Fibroblast of lung (primary cell): Measurements from ENCODE around the gene AOX1. TPM values are rescaled to one million over a fixed set of nuclear protein-coding genes. Genes with fewer than 3 reads are reported as not detected.

Source experiments
- DNase-seq, 2 donors: peaks; one replicate each; pipeline versions ENCODE4 v3.0.0 to v3.0.0-alpha.2; 2010; ENCODE audit warnings: low read depth in 2 of 2
- H2AFZ ChIP-seq: 2 replicates; pipeline ENCODE4 v1.5.1; 2012; ENCODE audit warnings: low read length, control low read depth, inconsistent platforms
- H3K27ac ChIP-seq: 2 replicates; pipeline ENCODE4 v1.5.1; 2011; ENCODE audit warnings: low read length, control low read depth; ENCODE audit not compliant: insufficient read depth
- H3K27me3 ChIP-seq: 2 replicates; pipeline ENCODE4 v1.5.1; 2011; ENCODE audit warnings: mild to moderate bottlenecking, low read length; ENCODE audit not compliant: control insufficient read depth, insufficient read depth
- H3K36me3 ChIP-seq: 2 replicates; pipeline ENCODE4 v1.5.1; 2011; ENCODE audit warnings: low read length; ENCODE audit not compliant: control insufficient read depth, insufficient read depth
- H3K4me1 ChIP-seq: 2 replicates; pipeline ENCODE4 v1.5.1; 2011; ENCODE audit warnings: low read length; ENCODE audit not compliant: control insufficient read depth, insufficient read depth; ENCODE audit errors: extremely low read depth
- H3K4me2 ChIP-seq: 2 replicates; pipeline ENCODE4 v1.5.1; 2011; ENCODE audit warnings: low read length, control low read depth; ENCODE audit not compliant: insufficient read depth; ENCODE audit errors: extremely low read depth
- H3K4me3 ChIP-seq, 4 experiments: fragments of 200-600 bp in 1 of 4; sonication (generic) in 1 of 4; replicated peaks in 1 of 4; 2 replicates each; pipeline ENCODE4 v1.5.1; 2011 to 2016; ENCODE audit warnings: low read length in 4 of 4, low read depth in 3 of 4, mild to moderate bottlenecking in 3 of 4, control low read depth in 2 of 4, inconsistent platforms in 1 of 4, mixed read lengths in 1 of 4; ENCODE audit not compliant: insufficient read depth in 1 of 4; ENCODE audit errors: control extremely low read depth in 1 of 4
- H3K79me2 ChIP-seq: 2 replicates; pipeline ENCODE4 v1.5.1; 2012; ENCODE audit warnings: mild to moderate bottlenecking, low read length, inconsistent platforms; ENCODE audit not compliant: control insufficient read depth, insufficient read depth
- H3K9ac ChIP-seq: 2 replicates; pipeline ENCODE4 v1.5.1; 2011; ENCODE audit warnings: mild to moderate bottlenecking, low read length, control low read depth; ENCODE audit not compliant: insufficient read depth
- H3K9me3 ChIP-seq: 2 replicates; pipeline ENCODE4 v1.5.1; 2012; ENCODE audit warnings: low read depth, low read length; ENCODE audit not compliant: control insufficient read depth, insufficient read depth
- H4K20me1 ChIP-seq: 2 replicates; pipeline ENCODE4 v1.5.1; 2011; ENCODE audit warnings: low read length; ENCODE audit not compliant: control insufficient read depth, insufficient read depth; ENCODE audit errors: extremely low read depth
- CTCF ChIP-seq, 2 donors: IDR thresholded peaks in 1 of 2; conservative IDR thresholded peaks in 1 of 2; 1 replicate in 1 of 2; 2 replicates in 1 of 2; pipeline ENCODE4 v1.5.1; 2011 to 2012; ENCODE audit warnings: low read length in 2 of 2, control low read depth in 1 of 2, inconsistent platforms in 1 of 2, low read depth in 1 of 2, mild to moderate bottlenecking in 1 of 2
- EZH2 ChIP-seq: IDR thresholded peaks from 2 replicates; pipeline ENCODE4 v1.5.1; 2012; ENCODE audit warnings: low read length, control low read depth, mild to moderate bottlenecking; ENCODE audit errors: missing control alignments
- polyA plus RNA-seq, 2 donors: library from polyadenylated mRNA; depleted of rRNA in 1 of 2; stranded (reverse) in 1 of 2; unstranded in 1 of 2; fragments of >200 nt; gene quantifications; 2 replicates each; pipeline ENCODE4 v1.2.1, GENCODE V29; 2011 to 2012; ENCODE audit warnings: missing spikeins in 1 of 2
- total RNA-seq: library from RNA; depleted of rRNA; stranded (reverse); fragments of >200 nt; gene quantifications from 2 replicates; pipeline ENCODE4 v1.2.1, GENCODE V29; 2014

AOX1 gene
- total and polyA plus RNA-seq, 2 donors (not counting 1 experiment from before 2014, with no cell fraction given): 39.4 to 65.1 TPM

GRCh38 chr2:200614249-200614648 is 28.4 kb downstream of the AOX1 start:
- H3K27ac ChIP-seq: no peak overlapping the region
- no peak for DNase-seq
- H3K4me1 ChIP-seq: peaks cover 10% of the 10 kb centered on the region

GRCh38 chr2:200615247-200615646 is 29.4 kb downstream of the AOX1 start:
- Histone ChIP-seq H3K27me3 (no peaks in the 10 kb centered on the region), H3K79me2 (no peaks in the 10 kb centered on the region), H3K9me3 (no peaks in the 10 kb centered on the region), H3K4me1 (peaks cover 4% of the 10 kb centered on the region), H3K4me3 (no peak overlapping the region), H3K9ac (no peak overlapping the region), H3K4me2 (no peak overlapping the region), H3K27ac (no peak overlapping the region), H4K20me1 (no peaks in the 10 kb centered on the region), H3K36me3 (peaks cover 2% of the 10 kb centered on the region), H2AFZ (no peak overlapping the region)
- TF ChIP-seq CTCF (conservative IDR thresholded peaks at IDR 0.05 in 1 of 2, IDR thresholded peaks at IDR 0.05 in 1 of 2; ENCODE audit: low read depth in 1 of 2, low read length in 2 of 2) (peak in 1 of 2 donors; percentile 11), EZH2 (no peak)
- peak; percentile 72 to 81 for DNase-seq

More at GRCh38 chr2:200614249-200614648, 28.4 kb downstream of the AOX1 start:
- Histone ChIP-seq H2AFZ (no peak overlapping the region), H3K4me2 (no peak overlapping the region), H3K9me3 (no peaks in the 10 kb centered on the region), H3K79me2 (no peaks in the 10 kb centered on the region), H3K9ac (no peak overlapping the region), H3K4me3 (no peak overlapping the region), H3K36me3 (peaks cover 2% of the 10 kb centered on the region), H3K27me3 (no peaks in the 10 kb centered on the region), H4K20me1 (no peaks in the 10 kb centered on the region)
- no peak for TF ChIP-seq EZH2
- TF ChIP-seq CTCF (conservative IDR thresholded peaks at IDR 0.05 in 1 of 2, IDR thresholded peaks at IDR 0.05 in 1 of 2; ENCODE audit: low read depth in 1 of 2, low read length in 2 of 2): no peak

- Histone ChIP-seq H3K4me2 (no peak overlapping the region), H3K4me3 (peak overlapping the region in 1 of 4 experiments; percentile 0), H3K9me3 (no peaks in the 10 kb centered on the region), H3K36me3 (peaks cover 2% of the 10 kb centered on the region), H3K79me2 (no peaks in the 10 kb centered on the region), H3K9ac (no peak overlapping the region), H2AFZ (peak overlapping the region; percentile 11), H3K4me1 (peaks cover 4% of the 10 kb centered on the region), H4K20me1 (no peaks in the 10 kb centered on the region), H3K27me3 (no peaks in the 10 kb centered on the region), H3K27ac (peak overlapping the region; percentile 37)
- TF ChIP-seq CTCF (conservative IDR thresholded peaks at IDR 0.05 in 1 of 2, IDR thresholded peaks at IDR 0.05 in 1 of 2; ENCODE audit: low read depth in 1 of 2, low read length in 2 of 2) (no peak), EZH2 (no peak)
- DNase-seq: no peak
These were observed 30.4 kb downstream of the AOX1 start for GRCh38 chr2:200616193-200616592.
